Measurements from ENCODE around the gene UBR4.

Gene UBR4

DNA sequence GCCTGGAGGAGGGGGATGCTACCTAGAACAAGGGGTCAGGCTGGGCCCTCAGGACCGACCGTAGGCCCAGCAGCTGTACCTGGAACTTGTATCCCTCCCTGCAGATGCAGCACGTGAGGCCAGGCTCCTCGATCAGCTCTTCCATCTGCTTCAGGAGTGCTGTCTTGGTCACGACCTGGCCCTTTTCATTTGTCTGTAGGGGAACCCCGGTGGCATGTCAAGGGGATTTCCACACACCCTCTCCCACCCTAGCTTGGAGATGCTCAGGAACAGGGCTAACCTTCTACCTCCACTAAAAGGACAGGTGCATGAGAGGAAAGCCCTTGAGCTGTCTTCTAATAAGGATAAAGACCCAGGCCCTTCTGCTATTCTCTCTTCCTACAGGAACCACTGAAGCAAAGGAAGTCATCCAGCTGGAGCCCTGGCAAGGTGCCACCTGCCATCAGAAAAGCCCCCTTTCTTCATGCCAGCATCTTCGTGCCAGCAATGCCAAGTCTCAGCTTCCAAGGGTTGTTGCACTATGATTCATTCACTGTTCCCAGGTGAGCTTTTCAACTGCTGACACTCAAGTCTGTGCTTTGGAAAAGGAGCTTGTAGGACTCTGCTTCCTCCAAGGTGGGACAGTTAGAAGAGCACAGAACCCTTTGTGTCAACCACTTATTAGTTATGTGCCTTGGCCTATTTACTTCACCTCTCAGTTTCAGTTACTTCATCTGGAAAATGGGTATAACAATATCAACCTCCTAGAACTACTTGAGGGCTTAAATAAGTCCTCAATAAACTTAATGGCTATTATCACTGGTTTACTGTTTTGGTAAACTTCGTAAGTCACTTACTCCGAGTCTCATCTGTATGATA, 122.1 kb downstream of the UBR4 start:
- DNase-seq, result no peak

GRCh38 chr1:19087017-19087736, 122.9 kb downstream of the UBR4 start:
- DNase-seq, result no peak

DNA sequence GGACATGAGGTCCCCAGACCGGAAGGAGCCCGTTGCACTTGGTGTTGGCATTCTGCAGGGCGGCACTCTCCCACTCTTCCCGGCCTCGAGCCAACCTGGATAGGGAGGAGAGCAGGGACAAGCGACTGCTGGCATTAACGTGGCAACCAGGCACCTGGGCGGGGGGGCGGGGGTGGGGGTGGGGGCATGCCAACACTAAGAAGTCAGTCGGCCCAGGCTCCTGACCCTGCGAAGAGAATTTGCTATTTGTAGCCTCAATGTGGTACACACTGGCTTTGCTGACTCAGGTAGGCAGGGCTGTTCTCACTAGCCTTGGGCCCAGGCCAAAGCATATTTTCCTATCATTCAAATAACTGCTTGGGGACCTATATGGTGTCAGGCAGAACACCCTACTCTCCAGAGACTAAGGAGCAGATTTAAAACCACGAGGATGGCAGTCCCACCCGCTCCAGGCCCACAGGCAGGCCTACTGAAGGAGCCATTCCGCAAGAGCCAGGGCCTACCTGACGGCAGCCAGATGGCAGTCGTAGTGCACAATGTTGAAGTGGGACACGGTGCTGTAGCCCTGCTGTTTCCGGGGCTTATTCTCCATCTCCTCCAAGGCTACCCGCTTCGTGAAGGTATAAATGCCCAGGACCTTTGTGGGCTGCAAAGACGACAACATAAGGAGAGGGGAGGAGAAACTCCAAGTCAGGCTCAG, 123.7 kb downstream of the UBR4 start:
- peak in 1 of 2 experiments; percentile 15 for DNase-seq

DNA sequence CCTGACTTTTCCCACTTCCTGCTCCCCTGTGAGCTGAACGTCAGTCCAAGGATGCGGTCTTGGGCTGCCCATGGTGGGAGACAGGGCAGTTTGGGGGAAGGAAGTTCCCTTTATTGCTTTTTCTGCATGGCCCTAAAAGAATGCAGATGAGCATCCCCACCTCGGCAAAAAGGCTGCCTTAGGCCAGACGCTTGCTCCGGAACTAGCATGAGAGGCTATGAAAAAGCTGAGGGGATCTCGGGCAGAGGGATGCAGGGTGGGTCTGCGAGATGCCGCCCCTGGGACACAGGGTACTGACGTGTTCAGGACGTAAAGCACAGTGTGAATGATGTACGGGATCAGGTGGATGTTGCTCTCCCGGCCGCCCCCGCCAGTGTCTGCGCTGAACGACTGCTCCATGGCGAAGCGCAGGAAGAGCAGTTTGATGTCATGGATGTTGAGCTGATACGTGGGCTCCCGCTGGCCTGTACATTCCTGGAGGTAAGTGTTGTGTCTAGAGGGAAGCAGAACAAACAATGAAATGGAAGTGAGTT, 125.8 kb downstream of the UBR4 start:
- DNase-seq, result no peak

GRCh38 chr1:19083081-19083480, 127.0 kb downstream of the UBR4 start:
- no peak for DNase-seq

- DNase-seq, result no peak
Measured at GRCh38 chr1:19081218-19081893, 128.7 kb downstream of the UBR4 start.

- no peak for DNase-seq
Measured at GRCh38 chr1:19080721-19081120, 129.3 kb downstream of the UBR4 start.

DNA sequence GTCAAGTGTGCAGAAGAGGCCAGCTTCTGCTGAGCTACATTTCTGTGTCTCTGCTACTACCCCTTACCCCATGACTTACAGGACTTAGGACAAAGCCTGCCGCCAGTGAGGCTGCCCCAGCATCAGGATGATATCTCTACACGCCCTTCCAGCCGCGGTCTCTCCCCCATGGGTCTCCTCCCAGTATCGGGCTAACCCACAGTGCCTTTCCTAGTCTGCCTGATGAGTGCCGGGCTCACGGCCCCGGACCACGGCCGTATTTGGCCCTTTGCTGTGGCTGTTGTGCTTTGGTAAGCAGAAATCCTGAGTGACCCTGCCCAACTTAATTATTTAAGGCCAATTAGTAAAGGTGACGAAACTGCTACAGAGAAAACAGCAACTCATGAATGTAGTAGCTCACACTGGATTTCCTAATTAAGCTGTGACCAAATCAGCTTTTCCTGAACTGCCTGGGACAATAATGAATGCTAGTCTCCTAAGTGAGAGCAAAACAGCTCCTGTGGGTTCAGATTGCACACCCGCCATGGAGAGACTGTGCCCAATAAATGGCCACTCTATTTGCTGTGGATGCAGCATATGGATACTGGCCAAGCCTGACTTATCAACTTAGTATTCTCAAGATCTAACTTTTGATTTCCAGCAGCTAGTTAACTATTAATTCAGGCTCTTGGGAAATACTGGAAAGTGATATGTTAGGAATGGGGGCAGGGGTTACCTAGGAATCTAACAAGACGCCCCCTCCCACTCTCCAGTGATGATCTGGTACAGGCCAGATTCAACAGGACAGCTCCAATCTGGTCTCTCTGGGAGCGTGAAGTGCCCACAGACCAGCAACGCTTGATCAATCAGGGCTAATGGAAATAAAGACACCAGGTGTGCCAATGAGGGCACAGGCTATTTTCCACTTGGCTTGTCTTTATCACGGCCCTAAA, 130.3 kb downstream of the UBR4 start:
- DNase-seq, result no peak

DNA sequence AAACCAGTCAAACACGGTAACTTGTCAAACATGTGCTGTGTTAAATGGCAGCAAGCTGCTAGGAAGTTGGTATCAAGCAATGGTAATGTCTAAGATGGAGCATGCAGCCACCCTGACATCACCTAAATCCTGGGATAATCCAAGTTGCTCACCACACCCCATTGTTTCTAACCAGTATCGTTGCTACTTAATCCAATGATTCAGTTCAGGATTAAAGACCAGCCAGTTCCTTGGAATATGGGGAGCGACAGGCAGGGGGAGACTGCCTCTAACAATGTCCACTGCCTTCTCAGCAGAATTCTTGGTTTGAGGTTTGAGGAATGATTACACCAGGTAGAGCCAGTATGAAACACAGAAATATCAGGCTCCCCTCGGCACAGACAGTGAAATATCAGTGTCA, 131.5 kb downstream of the UBR4 start:
- DNase-seq, result no peak

DNA sequence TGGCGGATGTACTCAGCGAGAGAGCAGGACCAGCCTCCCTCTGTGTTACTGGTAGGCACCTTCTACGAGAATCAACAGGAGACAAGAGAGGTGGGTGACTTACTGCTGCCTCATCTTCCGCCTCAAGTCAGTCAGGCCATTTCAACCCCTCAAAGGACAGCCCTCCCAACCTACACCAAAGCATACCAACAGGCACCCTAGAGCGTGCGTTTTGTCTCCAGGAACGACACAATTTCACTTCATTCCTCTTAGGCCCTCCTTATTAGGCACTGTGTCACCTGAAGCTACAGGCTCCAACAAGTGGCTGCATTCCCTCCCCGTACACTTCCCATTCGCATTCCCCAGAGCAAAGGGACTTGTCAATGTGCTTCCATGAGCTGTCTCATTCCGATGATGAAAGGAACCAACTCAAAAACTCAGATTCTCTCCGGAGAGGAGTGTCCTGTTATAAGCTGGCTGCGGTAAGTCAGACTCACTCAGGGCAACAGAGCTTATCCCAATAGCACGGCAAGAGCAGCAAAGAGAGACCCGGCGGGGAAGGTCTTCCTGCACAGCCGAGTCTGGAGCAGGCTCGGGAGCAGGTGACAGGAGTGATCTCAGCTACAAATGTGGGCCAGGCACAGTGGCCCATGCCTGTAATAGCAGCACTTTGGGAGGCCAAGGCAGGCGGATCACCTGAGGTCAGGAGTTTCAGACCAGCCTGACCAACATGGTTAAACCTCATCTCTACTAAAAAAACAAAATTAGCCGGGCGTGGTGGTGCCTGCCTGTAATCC, 133.0 kb downstream of the UBR4 start:
- no peak for DNase-seq

GRCh38 chr1:19074902-19075721, 135.0 kb downstream of the UBR4 start:
- no peak for DNase-seq

DNA sequence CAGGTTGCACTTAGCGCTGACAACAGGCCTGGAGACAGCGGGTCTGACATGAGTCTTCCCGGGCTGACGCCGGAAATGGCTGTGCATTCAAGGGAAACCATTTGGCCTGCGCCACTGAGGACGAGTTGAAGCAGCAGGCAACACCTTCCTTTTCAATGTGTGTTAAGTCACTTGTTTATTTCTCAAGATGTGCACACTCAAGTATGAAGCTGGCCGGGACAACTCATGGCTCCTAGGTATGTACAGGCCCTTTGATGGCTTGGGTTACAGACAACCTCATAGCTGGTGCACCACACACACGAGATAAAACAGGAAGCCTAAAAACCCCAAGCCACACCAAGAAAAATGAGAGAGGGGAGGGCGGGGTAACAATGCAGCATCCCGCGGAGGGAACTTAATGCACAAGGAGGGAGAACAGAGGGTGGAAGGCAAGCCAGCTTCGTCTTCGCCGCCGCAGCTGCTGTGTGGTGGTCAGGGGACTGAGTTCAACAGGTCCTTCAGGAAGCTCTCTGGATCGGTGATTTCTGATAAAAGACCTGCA, 135.6 kb downstream of the UBR4 start:
- no peak for DNase-seq

DNA sequence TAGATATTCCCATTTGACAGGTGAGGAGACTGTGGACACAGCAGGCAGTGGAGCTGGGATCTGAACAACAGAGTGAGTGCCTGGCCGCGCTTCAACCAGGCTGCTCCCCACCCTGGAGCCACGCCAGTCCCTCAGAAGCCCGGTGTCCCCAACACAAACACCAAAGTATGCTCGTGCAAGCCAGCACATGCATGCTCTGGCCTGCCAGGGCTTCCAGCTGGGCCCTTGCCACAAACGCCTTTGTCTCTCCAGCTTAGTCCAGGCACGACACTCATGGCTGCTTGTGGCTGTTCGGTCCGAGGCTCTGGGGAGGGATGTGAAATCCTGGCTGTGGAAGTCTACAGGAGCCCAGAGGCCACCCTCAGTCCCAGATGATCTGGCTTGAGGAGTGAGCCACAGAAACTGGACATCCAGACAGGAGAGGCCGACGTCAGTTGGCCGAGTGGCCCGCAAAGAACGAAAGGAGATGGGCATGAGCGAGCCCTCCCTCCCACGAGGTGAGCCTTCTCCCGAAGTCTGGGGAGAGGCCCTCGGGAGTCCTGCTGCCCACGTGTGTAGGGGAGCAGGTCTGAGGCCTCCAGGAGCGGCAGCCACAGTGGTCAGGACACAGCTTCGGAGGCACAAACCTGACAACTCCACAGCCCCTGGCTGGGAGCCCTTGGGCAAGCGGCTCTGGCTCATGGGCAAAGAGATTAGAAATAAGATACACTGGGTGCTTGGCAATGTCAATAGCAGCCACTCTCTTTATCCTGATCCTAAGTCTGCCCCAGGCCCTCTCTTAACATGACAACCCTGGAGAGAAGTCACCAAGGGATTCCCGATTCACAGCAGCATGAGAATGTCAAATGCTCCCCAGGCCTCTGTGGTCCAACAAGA, 136.5 kb downstream of the UBR4 start:
- DNase-seq, result no peak

DNA sequence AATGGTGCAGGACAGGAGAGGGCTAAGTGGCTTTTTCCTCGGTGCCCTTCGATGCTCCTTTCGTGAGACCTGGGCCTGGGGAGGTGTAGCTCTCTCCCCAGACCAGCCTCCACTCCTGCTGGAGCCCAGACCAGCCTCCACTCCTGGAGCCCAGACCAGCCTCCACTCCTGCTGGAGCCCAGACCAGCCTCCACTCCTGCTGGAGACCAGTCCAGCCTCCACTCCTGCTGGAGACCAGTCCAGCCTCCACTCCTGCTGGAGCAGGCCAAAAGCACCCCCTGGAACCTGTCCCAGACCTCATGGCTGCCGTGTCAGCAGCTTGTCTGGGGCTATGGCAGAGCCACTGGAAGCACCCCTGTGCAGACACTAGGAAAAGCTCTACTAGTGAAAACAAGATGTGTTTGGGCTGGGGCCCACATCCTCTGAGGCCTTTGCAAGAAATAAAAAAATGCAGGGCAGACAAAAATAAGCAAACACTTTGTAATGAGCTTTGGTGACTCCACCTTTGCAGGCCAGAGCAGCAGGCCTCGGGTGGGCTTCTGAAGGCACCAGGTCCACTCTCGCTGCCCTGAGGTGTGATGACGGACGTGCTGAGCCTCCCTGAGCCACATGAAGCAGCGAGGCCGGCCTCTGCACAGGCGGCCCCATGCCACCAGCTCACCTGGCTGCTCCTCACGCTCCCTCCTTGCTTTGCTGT, 137.6 kb downstream of the UBR4 start:
- no peak for DNase-seq

- DNase-seq, result no peak
Measured at GRCh38 chr1:19071674-19072281, 138.3 kb downstream of the UBR4 start.

GRCh38 chr1:19070891-19071621, 139.0 kb downstream of the UBR4 start:
- no peak for DNase-seq

- no peak for DNase-seq
Measured at GRCh38 chr1:19070197-19070651, 139.8 kb downstream of the UBR4 start.

All from NCI-H526 (cell line).